ENCODE results near the gene MLST8. TPM values are rescaled to one million over a fixed set of nuclear protein-coding genes. Genes with fewer than 3 reads are reported as not detected.

The MLST8 gene
- total and polyA plus RNA-seq, 2 of the 8 experiments (the other 6 are each of a cell fraction or from before 2014, with no cell fraction given), result 67.6 to 321 TPM

DNA sequence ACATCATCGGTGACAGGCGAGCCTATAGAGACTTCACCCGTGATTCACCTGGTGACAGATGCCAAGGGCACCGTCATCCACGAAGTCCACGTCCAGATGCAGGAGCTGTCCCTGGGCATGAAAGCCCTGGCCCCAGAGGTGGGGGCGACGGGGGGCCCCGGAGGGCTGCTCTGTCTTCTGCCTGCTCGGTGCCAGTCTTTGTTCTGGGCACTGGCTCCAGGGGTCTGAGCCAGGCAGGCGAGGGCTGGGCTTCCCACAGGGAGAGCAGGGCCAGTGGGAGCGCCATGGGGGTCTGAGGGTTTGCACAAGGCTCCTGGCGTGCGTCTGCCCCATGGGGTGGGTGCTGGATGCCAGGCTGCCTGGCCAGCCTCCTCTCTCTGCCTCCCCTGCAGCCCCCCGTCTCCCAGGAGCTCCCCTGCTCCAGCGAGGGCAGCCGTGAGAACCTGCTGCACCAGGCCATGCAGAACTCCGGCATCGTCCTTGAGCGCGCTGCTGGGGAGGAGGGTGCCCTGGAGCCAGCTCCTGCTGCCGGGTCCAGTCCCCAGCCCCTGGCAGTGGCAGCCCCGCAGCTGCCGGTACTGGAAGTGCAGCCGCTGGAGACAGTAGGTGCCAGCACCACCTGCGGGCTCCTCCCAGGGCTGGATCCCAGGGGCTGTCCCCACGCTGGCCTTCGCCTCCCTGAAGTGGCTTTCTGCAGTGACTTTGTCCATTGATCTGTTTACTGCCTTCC lies 28.0 kb downstream of the MLST8 start:
- H3K56ac ChIP-seq (replicated peaks; ENCODE audit: insufficient read length, low read depth, low read length), result no peak overlapping the region
- H4K5ac ChIP-seq (ENCODE audit: insufficient read length, low read depth, low read length), result no peak overlapping the region
- no peak for DNase-seq (ENCODE audit: low read depth in 1 of 2, low spot score in 2 of 2)
- H4K8ac ChIP-seq (ENCODE audit: extremely low read depth, insufficient read depth, low read length), result no peak overlapping the region
- no peak overlapping the region for H3K18ac ChIP-seq (ENCODE audit: extremely low read depth, low read length)
- no peak for FAIRE-seq
- H3K14ac ChIP-seq (ENCODE audit: insufficient read length), result no peak overlapping the region
- no peak overlapping the region for H3K4me3 ChIP-seq (ENCODE audit: extremely low read depth in 1 of 4, insufficient read depth in 2 of 4, low read depth in 3 of 4, low read length in 4 of 4)
- no peak overlapping the region for H3K9ac ChIP-seq (replicated peaks in 1 of 4; ENCODE audit: extremely low read depth in 1 of 4, low read depth in 3 of 4, low read length in 3 of 4)
- H2BK5ac ChIP-seq (ENCODE audit: low read depth, low read length), result no peak overlapping the region
- WGBS, 2 experiments (ENCODE audit: extremely low coverage in 1 of 2, insufficient coverage in 1 of 2, insufficient read length in 1 of 2, insufficient replicate concordance in 2 of 2, low coverage in 1 of 2, low lambda C conversion rate in 2 of 2, missing lambda C conversion rate in 1 of 2), result 93% methylated on average over 24 of the region's 28 CpGs; no CpG with 5 or more reads in 1 of the 2 experiments
- no peak overlapping the region for H3K27ac ChIP-seq (ENCODE audit: low read depth, low read length)
- peaks cover 0 to 14% (median 8%) of the 10 kb centered on the region in 4 experiments; a peak in 5 of 7 replicates for H3K4me1 ChIP-seq (replicated peaks in 1 of 4; ENCODE audit: control insufficient read depth in 3 of 4, insufficient read depth in 4 of 4, low read length in 3 of 4)
- no peak overlapping the region for H2BK120ac ChIP-seq (replicated peaks; ENCODE audit: low read depth, low read length)
- H3K4ac ChIP-seq (replicated peaks; ENCODE audit: insufficient read length, low read depth, low read length), result no peak overlapping the region
- H3K36me3 ChIP-seq (ENCODE audit: control insufficient read depth in 2 of 4, insufficient read depth in 4 of 4, low read length in 3 of 4), result peaks cover 3 to 55% (median 6%) of the 10 kb centered on the region in 4 experiments; a peak in 5 of 8 replicates
- no peak overlapping the region for H2BK20ac ChIP-seq (ENCODE audit: low read length)
- no peak overlapping the region for H2BK12ac ChIP-seq (ENCODE audit: low read depth, low read length)
- H2AK5ac ChIP-seq (ENCODE audit: low read depth, low read length), result no peak overlapping the region
- H3K27me3 ChIP-seq (replicated peaks in 1 of 4; ENCODE audit: control insufficient read depth in 3 of 4, extremely low read depth in 1 of 4, insufficient read depth in 3 of 4, low read length in 3 of 4), result peaks cover 4 to 19% (median 15%) of the 10 kb centered on the region in 4 experiments; a peak in 6 of 7 replicates
- no peak overlapping the region for H3K4me2 ChIP-seq (ENCODE audit: insufficient read depth in 1 of 2, low read depth in 2 of 2, low read length in 2 of 2)
- H3K23me2 ChIP-seq (ENCODE audit: low read depth, low read length), result peaks cover 14% of the 10 kb centered on the region; the same call in 1 of the 2 replicates
- no peak overlapping the region for H3K23ac ChIP-seq (ENCODE audit: insufficient read length)
- POLR2A ChIA-PET (ENCODE audit: partially characterized antibody), result interaction anchor here (0.6 to 3.1 kb wide), 8 partner anchors 8 to 78 kb away, joined by 3 to 14 read pairs (median 4); partner anchors contain the start of genes E4F1, ECI1 and TRAF7
- no peak overlapping the region for H4K91ac ChIP-seq (replicated peaks; ENCODE audit: insufficient read length, low read length)
- H3K9me3 ChIP-seq (ENCODE audit: insufficient read depth in 2 of 2, low read depth in 1 of 2, low read length in 1 of 2), result no peaks in the 10 kb centered on the region
- H3K79me1 ChIP-seq (ENCODE audit: low read depth, low read length), result no peaks in the 10 kb centered on the region
- CTCF ChIA-PET (ENCODE audit: partially characterized antibody), result interaction anchor here (1.2 to 1.4 kb wide), 2 partner anchors 14 to 38 kb away, joined by 3 to 5 read pairs; no protein-coding TSS in a partner anchor
- no peak overlapping the region for H2BK15ac ChIP-seq (ENCODE audit: low read length)
- H2AFZ ChIP-seq (ENCODE audit: low read length), result no peak overlapping the region
- H3K79me2 ChIP-seq (ENCODE audit: control insufficient read depth in 1 of 2, insufficient read depth in 2 of 2, low read length in 2 of 2), result no peaks in the 10 kb centered on the region; a peak in 1 of 4 replicates
- peaks cover 3 to 16% of the 10 kb centered on the region in 2 experiments for H4K20me1 ChIP-seq (replicated peaks in 1 of 2; ENCODE audit: control insufficient read depth in 1 of 2, insufficient read depth in 2 of 2, low read length in 2 of 2)
- no peak for TF ChIP-seq ZNF274 (IDR thresholded peaks at IDR 0.05; ENCODE audit: borderline replicate concordance, extremely low read depth, low read length)
- no peak for TF ChIP-seq RBBP5 (IDR thresholded peaks at IDR 0.05; ENCODE audit: borderline replicate concordance, low read depth, low read length)
- TF ChIP-seq, protein P1, sequence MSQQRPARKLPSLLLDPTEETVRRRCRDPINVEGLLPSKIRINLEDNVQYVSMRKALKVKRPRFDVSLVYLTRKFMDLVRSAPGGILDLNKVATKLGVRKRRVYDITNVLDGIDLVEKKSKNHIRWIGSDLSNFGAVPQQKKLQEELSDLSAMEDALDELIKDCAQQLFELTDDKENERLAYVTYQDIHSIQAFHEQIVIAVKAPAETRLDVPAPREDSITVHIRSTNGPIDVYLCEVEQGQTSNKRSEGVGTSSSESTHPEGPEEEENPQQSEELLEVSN (IDR thresholded peaks at IDR 0.05), result no peak
- TF ChIP-seq EP300 (IDR thresholded peaks at IDR 0.05; ENCODE audit: borderline replicate concordance in 1 of 2, low read depth in 2 of 2, low read length in 2 of 2), result no peak
- TF ChIP-seq TAF7 (optimal IDR thresholded peaks at IDR 0.05; ENCODE audit: borderline replicate concordance, low read depth, low read length), result no peak
- no peak for TF ChIP-seq BACH1 (IDR thresholded peaks at IDR 0.05; ENCODE audit: low read length)
- no peak for TF ChIP-seq YY1 (IDR thresholded peaks at IDR 0.05; ENCODE audit: low read depth, low read length)
- no peak for TF ChIP-seq HDAC6 (IDR thresholded peaks at IDR 0.05; ENCODE audit: low read depth, low read length)
- no peak for TF ChIP-seq TEAD4 (IDR thresholded peaks at IDR 0.05; ENCODE audit: low read depth, low read length)
- TF ChIP-seq SRF (IDR thresholded peaks at IDR 0.05; ENCODE audit: low read depth, low read length), result no peak
- TF ChIP-seq SUZ12 (IDR thresholded peaks at IDR 0.05; ENCODE audit: low read length), result no peak
- no peak for TF ChIP-seq CHD2 (IDR thresholded peaks at IDR 0.05; ENCODE audit: low read length)

Data from H1 (cell line).